HG03521 (cell line): Measurements from ENCODE around the gene EFEMP2.

Experiments used
- ATAC-seq: cut with Tn5 transposase; IDR thresholded peaks from one replicate; pipeline ENCODE4 v1.9.1; 2021; ENCODE audit warnings: mild to moderate bottlenecking, moderate library complexity; ENCODE audit not compliant: unreplicated experiment

Gene EFEMP2

DNA sequence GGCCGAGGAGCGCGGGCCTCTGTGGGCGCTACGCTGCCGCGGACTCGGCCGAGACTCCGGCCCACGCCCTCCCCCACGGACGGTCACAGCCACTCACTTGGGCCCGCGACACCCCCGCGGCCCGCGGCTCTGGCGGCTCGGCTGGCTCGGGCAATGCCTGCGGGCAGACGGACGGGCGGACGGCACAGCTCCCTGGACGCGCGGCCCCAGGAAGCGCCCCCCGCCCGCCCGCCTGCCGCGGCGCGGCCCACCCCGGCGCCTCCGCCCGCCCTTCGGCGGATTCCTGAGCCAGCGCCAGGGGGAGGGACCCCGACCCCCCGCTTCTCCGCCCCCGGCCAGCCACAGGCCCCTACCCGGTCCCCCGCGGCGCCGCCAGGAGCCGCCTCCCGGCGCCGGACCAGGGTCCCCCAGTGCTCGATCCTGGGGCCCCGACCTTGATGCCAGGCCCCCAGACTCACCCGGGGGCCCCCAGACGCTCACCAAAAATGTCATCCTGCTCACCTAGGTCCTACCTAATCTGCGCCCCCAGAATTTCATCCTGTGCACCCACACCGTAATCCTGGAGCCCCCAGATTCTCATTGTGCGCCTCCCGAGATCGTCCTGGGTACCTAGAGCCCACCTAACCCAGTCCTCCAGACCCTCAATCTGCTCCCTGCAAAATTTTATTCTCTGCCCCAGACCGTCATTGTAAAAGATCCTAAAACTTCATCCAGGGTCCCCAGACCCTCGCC, at the start of gene EFEMP2:
Gene EFEMP2, minus strand, starts transcription at position 215 of the 732 bp plus-strand sequence. CDS start 446 bp downstream, outside the sequence.
- no peak for ATAC-seq

- ATAC-seq, result no peak
Measured at GRCh38 chr11:65921876-65922275, 49.3 kb upstream of the EFEMP2 start.

DNA sequence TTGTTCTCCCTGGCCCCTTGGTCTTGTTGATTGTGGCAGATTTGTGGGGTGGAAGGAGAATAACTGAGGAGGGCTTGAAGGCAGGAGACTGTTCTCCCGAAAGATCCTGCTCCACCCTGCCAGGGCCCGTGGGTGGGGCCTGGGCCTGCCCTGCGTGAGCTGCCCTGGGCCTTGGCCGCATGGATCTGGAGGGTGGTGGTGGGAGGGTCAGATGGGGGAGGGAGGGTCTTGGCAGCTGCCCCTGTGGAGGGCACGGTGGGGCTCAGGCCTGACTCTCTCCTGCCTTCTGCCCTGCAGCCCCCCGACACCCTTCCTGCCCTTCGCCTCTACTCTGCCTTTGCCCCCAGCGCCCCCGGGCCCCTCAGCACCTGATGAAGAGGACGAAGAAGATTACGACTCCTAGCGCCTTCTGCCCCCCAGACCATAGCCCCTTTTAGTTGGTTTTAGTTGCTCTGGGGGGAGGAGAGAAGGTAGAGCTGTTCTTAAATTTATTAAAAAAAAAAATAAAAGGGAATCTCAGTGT, 48.5 kb upstream of the EFEMP2 start:
- ATAC-seq, result no peak

DNA sequence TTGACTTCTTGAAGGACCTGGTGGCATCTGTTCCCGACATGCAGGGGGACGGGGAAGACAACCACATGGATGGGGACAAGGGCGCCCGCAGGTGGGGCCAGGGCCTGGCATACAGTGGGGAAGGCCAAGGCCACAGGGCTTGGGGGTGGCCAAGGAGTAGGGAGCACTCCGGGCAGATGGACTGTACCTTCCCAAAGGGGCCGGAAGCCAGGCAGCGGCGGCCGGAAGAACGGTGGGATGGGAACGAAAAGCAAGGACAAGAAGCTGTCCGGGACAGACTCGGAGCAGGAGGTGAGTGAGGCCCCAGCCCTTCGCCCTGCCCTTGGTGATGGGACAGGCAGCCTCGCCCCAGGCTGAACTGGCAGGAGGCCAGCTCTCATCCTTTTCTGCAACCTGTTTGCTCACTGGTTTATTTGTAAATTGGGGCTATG, 47.8 kb upstream of the EFEMP2 start:
- no peak for ATAC-seq

- ATAC-seq, result peak; percentile 31
Measured at GRCh38 chr11:65919573-65920371, 47.2 kb upstream of the EFEMP2 start.

DNA sequence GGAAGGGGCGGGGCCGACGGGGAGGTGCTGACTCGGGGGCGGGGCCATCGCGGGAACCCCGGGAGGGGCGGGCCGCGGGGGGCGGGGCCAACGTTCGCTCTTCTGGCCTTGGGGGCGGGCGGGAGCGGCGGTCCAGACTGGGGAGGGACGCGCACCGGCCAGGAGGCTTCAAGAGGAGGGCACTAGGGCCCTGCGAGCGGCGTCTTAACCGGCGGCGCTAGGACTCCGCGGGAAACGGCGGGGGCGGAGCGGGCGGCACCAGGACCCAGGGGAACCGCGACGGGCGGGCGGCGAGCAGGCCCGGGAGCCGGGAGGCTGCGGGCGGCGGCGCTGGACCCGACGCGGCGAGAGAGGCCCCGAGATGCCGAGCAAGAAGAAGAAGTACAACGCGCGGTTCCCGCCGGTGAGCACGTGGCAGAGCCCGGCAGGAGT, 46.6 kb upstream of the EFEMP2 start, which contains the start of gene DRAP1:
Gene DRAP1, plus strand, starts transcription at position 286 of the 432 bp plus-strand sequence. Its CDS starts 76 bp downstream, at position 362.
- peak; percentile 80 for ATAC-seq

DNA sequence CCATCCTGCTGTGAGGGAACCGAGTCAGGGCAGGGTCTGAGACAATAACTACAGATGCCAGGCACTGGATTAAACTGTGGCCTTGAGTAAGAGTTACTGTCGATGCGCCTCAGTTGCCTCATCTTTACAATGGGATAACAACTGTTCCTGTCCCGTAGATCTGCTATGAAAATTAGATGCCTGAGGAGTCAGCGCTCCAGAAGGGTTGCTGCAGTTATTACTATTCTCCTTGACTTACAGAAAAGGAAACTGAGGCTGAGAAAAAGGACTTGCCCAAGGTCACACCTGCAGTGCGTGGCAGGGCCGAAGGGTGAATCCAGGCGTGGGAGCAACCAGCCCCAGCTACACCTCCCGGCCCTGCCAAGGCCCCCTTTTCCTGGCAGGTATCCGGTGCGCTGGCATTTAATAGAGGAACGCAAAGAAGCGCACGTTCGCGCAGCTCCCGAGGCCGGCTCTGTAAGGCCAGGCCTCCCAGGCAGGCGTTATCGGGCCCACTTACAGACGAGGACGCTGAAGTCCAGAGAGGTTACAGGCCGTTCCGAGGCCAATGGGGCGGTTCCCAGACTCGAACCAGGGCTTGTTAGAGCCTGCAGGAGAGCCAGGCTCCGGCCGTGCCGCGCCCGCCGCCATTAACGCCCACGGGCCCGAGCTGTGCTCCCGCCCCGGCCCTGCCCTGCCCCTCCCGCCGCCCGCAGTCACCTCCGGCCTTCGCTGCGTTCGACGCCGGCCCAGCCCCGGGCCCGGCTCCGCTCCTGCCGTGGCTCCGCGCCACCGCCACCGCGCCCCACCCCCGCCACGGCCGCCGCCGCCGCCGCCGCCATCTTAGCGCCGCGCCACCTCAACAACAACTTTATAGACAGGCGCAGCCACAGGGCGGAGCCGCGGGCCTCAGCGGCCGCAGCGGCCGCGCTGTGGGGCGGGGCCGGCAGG, 45.9 kb upstream of the EFEMP2 start, which contains the start of gene C11orf68:
Gene C11orf68, minus strand, starts transcription at position 852 of the 930 bp plus-strand sequence. Its CDS starts 31 bp downstream, at position 821.
- peak; percentile 54 for ATAC-seq

GRCh38 chr11:65917434-65918210, 45.0 kb upstream of the EFEMP2 start:
- ATAC-seq, result no peak

DNA sequence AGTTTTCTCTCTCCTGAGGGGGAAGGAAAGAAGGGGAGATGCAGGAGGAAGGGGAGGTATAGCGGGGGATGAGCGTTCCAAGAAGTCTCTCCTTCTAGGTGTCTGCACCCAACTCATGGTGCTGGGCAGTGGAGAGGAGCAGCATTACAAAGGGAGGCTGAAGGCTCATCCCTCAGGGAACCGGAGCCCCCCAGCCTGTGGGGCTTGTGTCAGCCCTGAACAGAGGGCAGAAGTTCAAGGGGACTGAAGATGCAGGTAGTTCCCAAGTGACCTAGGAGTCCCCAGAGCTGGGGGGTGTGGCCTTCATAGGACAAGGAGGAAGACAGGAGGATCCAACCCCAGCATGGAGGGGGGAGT, 44.5 kb upstream of the EFEMP2 start:
- no peak for ATAC-seq

GRCh38 chr11:65916391-65916790, 43.8 kb upstream of the EFEMP2 start:
- no peak for ATAC-seq

DNA sequence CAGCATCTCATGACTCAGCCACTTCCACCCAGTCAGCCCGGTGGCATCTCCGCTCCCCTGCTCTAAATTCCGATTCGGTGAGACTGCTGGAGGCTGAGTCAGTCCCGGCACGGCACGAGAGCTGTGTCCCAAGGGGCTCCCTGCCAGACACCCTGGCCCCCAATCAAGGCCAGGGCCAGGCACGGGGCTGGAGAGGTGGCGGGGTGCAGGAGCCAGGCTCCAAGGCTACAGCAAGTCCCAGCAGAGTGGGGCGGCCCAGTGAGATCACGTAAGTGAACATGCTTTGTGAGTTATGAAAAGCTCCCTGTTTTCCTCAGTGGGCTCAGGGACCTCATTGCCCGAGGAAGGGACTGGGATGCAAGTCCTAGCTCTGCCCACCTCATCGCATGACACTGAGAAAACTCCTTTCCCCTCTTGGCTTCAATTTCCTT, 43.2 kb upstream of the EFEMP2 start:
- ATAC-seq, result no peak

DNA sequence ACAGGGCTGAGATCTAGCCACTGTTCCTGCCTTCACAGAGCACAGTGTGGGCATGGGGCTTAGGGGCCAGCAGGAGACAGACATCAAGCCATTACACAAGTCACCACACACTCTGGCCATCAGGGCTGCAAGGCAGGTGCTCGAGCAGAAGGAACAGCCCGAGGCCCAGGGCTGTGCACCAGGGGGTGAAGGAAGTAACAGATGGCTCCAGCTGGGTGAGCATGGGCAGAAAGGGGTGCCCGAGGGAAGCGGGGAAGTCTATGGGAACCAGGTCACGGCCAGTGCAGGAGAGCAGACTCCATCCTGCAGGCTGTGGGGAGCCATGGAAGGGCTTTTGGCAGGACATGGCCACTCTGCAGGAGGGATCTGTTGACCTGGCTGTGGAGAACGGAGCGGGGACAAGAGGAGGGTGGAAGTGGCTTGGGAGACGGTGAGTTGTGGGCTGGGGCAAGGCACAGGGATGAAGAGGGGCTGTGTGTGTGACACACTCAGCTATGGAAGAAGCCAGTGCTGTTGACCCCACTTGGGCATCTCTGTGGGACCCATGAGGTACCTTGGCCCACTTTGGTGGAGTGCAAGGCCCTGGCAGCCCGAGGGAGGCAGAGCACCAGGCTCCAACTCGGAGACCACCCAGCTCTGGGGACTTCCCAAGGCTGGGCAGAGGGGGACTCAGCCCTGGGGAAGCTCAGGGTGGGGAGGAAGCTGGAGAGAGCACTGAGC, 42.7 kb upstream of the EFEMP2 start:
- no peak for ATAC-seq

GRCh38 chr11:65912845-65913244, 40.2 kb upstream of the EFEMP2 start:
- no peak for ATAC-seq

DNA sequence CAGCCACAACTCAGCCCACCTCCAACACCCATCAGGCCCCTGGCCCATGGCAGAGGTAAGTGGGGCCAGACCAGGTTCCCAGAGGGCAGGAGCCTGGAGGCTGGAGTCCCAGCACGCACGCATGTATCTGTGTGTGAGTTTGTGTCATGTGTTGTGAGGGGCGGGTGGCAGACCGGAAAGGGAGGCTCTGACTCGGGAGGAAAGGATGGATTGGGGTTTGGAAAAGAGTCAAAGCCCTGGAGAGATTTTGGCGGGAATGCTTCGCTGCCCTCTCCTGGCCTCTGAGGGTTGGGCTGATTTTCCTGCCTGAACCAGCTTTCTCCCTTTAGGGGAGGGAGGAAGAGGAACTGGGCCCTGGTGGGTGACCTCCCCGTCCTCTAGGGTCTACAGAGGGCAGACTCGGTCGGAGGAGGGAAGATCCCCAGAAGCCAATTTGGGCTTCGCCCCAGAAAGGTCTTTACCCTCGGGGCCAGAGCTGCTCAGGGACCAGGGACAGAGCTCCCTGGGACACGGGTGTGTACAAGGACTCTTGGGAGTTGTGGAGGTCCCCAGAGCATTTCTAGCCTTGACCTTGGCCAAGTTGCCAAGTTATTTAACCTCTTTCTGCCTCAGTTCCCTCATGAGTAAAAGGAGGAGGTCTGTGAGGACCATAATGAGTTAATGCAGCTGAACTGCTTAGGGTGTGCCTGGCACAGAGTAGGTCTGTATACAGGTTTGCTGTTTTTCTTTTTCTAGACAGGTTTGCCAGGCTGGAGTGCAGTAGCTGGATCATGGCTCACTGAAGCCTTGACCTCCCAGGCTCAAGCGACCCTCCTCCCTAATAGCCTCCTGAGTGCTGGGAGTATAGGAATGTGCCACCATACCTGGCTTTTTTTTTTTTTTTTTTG, 39.3 kb upstream of the EFEMP2 start:
- no peak for ATAC-seq

DNA sequence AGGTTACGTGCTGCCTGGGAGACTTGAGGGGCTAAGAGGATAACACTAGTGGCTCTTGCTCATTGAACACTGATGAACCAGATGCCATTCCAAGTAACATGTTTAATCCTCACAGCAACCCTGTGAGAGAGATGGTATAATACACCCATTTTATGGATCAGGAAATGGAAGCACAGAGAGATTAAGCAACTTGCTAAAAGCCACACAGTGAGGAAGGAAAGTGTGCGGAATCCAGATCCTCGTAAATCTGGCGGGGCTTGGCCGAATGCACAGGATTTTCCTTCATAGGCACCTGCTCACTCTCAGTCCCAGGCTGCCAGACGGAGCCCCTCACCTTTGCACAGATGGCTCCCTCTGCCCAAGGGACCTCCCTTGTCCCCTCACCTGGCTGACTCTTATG, 35.3 kb upstream of the EFEMP2 start:
- no peak for ATAC-seq

DNA sequence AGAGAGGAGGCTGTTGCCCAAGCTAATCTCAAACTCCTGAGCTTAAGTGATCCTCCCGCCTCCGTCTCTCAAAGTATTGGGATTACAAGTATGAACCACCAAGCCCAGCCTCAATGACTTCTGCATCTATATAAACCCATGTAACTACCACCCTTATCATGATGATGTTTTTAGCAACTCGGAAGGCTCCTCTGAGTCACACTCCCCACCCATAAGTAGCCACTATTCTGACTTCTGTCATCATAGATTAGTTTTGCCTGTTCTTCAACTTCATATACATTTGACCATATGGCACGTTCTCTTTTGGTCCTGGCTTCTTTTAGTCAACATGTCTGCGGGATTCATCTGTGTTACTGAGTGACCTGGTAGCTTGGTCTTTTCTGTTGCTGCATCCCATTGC, 34.0 kb upstream of the EFEMP2 start:
- ATAC-seq, result no peak

GRCh38 chr11:65903715-65904114, 31.1 kb upstream of the EFEMP2 start:
- ATAC-seq, result no peak

- no peak for ATAC-seq
Measured at GRCh38 chr11:65903068-65903481, 30.5 kb upstream of the EFEMP2 start.
